ENCODE results near the gene GOPC.

GOPC gene

DNA sequence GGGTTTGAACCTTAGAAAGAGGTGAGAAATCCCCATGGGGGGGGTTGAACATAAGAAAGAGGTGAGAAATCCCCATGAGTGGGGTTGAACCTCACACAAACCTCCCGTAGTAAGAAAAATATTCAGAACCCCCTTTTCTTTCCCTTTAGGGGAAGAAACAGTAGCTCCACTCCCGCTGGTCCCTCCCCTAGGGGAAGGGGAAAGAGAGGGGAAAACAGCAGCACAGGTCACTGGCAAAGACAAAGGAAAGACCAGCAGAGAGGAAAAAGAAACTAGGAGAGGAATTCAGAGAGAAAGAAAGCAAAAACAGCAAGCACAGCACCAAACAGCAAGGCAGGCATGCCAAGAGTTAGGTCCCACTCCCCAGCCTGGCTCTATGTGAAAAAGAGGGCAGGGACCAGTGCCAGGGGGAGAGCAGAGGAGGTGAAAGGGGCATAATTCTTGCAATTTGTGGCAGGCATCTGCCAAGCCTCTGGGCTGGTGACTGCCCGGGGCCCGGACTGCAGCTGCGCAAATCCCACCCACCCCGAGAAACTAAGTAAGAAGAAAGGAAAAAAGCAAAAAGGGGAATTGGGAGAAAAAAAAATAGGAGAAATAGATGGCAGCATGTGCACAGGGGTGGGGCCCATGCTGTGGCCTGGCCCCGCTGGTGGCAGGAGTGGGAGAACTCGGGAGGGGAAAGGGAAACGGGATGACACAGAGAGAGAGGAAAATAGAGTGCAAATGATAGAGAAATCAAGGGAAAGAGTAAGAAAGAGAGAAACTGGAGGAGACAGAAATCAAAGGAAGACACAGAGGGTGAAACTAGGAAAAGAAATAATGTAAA, 15.1 kb upstream of the GOPC start:
- H4K20me1 ChIP-seq (ENCODE audit: insufficient read depth, low read length): no peaks in the 10 kb centered on the region
- no peaks in the 10 kb centered on the region for H3K79me2 ChIP-seq (ENCODE audit: low read length)
- H3K4me3 ChIP-seq (ENCODE audit: low read length): no peak overlapping the region
- peaks cover 44% of the 10 kb centered on the region for H3K4me1 ChIP-seq (ENCODE audit: low read length)
- TF ChIP-seq, protein P1, sequence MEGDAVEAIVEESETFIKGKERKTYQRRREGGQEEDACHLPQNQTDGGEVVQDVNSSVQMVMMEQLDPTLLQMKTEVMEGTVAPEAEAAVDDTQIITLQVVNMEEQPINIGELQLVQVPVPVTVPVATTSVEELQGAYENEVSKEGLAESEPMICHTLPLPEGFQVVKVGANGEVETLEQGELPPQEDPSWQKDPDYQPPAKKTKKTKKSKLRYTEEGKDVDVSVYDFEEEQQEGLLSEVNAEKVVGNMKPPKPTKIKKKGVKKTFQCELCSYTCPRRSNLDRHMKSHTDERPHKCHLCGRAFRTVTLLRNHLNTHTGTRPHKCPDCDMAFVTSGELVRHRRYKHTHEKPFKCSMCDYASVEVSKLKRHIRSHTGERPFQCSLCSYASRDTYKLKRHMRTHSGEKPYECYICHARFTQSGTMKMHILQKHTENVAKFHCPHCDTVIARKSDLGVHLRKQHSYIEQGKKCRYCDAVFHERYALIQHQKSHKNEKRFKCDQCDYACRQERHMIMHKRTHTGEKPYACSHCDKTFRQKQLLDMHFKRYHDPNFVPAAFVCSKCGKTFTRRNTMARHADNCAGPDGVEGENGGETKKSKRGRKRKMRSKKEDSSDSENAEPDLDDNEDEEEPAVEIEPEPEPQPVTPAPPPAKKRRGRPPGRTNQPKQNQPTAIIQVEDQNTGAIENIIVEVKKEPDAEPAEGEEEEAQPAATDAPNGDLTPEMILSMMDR (IDR thresholded peaks at IDR 0.05; ENCODE audit: low read depth, low read length): no peak
- no peak for TF ChIP-seq EZH2phosphoT487 (IDR thresholded peaks at IDR 0.05; ENCODE audit: low read depth)
- peak overlapping the region; percentile 89 for H3K27ac ChIP-seq (ENCODE audit: low read length)
- no peaks in the 10 kb centered on the region for H3K36me3 ChIP-seq (replicated peaks; ENCODE audit: low read depth, low read length)
- peak overlapping the region; percentile 35; the same call in 1 of the 2 replicates for H3K9ac ChIP-seq (ENCODE audit: low read length)
- no peak overlapping the region for H2AFZ ChIP-seq (ENCODE audit: low read depth, low read length)
- no peaks in the 10 kb centered on the region for H3K27me3 ChIP-seq (ENCODE audit: low read depth, low read length)
- H3K4me2 ChIP-seq (ENCODE audit: low read length): peak overlapping the region; percentile 28
- H3K9me3 ChIP-seq (ENCODE audit: insufficient read depth, low read length): no peaks in the 10 kb centered on the region; the same call in 1 of the 2 replicates

DNA sequence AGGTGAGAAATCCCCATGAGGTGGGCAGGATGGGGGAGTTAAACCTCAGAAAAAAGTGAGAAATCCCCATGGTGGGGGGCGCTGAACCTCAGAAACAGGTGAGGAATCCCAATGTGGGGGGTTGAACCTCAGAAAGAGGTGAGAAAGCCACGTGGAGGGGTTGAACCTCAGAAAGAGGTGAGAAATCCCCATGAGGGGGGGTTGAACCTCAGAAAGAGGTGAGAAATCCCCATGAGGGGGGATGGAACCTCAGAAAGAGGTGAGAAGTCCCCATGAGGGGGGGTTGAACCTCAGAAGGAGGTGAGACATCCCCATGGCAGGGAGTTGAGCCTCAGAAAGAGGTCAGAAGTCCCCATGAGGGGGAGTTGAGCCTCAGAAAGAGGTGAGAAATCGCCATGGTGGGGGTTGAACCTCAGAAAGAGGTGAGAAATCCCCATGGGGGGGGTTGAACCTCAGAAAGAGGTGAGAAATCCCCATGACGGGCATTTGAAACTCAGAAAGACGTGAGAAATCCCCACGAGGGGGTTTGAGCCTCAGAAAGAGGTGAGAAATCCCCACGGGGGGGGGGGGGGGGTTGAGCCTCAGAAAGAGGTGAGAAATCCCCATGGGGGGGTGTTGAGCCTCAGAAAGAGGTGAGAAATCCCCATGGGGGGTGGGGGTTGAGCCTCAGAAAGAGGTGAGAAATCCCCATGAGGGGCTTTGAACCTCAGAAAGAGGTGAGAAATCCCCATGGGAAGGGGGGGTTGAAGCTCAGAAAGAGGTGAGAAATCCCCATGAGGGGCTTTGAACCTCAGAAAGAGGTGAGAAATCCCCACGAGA, 14.3 kb upstream of the GOPC start:
- peak overlapping the region; percentile 24; the same call in 1 of the 2 replicates for H3K9ac ChIP-seq (ENCODE audit: low read length)
- no peak overlapping the region for H3K4me3 ChIP-seq (ENCODE audit: low read length)
- H4K20me1 ChIP-seq (ENCODE audit: insufficient read depth, low read length): no peaks in the 10 kb centered on the region
- peak overlapping the region; percentile 89 for H3K27ac ChIP-seq (ENCODE audit: low read length)
- peak overlapping the region; percentile 28; the same call in 1 of the 2 replicates for H3K4me2 ChIP-seq (ENCODE audit: low read length)
- H3K79me2 ChIP-seq (ENCODE audit: low read length): no peaks in the 10 kb centered on the region
- peaks cover 44% of the 10 kb centered on the region for H3K4me1 ChIP-seq (ENCODE audit: low read length)
- TF ChIP-seq EZH2phosphoT487 (IDR thresholded peaks at IDR 0.05; ENCODE audit: low read depth): no peak
- TF ChIP-seq, protein P1 (IDR thresholded peaks at IDR 0.05; ENCODE audit: low read depth, low read length): no peak
- H3K27me3 ChIP-seq (ENCODE audit: low read depth, low read length): no peaks in the 10 kb centered on the region
- no peak overlapping the region for H2AFZ ChIP-seq (ENCODE audit: low read depth, low read length)
- no peaks in the 10 kb centered on the region; the same call in 1 of the 2 replicates for H3K9me3 ChIP-seq (ENCODE audit: insufficient read depth, low read length)
- H3K36me3 ChIP-seq (replicated peaks; ENCODE audit: low read depth, low read length): no peaks in the 10 kb centered on the region

DNA sequence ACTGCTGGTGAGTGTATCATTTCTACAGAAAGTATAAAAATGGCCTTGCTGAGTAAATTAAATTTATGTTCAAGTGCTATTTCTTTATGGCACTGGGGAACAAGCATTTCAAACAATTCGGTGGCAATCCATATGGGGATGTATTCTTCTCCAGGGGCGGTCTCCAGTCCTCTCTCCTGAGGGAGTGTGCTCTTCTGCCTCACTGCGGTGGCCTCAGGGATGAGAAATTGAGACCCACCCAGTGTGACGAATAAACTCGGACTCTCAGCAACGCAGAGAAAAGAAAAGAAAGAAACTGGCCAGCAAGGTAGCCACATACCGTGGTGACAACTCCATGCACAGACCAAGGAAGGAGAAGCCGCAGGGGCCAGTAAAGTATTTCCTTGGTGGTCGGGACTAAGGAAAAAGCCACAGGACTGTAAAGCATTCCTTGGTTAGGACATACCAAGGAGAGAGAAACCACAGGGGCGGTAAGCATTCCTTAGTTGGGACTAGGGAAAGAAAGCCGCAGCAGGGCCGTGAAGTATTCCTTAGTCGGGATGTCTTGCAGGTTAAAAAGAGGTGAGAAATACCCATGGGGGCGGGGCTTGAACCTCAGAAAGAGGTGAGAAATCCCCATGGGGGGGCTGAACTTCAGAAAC, 13.6 kb upstream of the GOPC start:
- H2AFZ ChIP-seq (ENCODE audit: low read depth, low read length): no peak overlapping the region
- H3K36me3 ChIP-seq (replicated peaks; ENCODE audit: low read depth, low read length): no peaks in the 10 kb centered on the region
- H3K79me2 ChIP-seq (ENCODE audit: low read length): no peaks in the 10 kb centered on the region
- H4K20me1 ChIP-seq (ENCODE audit: insufficient read depth, low read length): no peaks in the 10 kb centered on the region
- H3K27me3 ChIP-seq (ENCODE audit: low read depth, low read length): no peaks in the 10 kb centered on the region
- H3K4me2 ChIP-seq (ENCODE audit: low read length): no peak overlapping the region
- no peaks in the 10 kb centered on the region; the same call in 1 of the 2 replicates for H3K9me3 ChIP-seq (ENCODE audit: insufficient read depth, low read length)
- no peak for TF ChIP-seq EZH2phosphoT487 (IDR thresholded peaks at IDR 0.05; ENCODE audit: low read depth)
- H3K9ac ChIP-seq (ENCODE audit: low read length): peak overlapping the region; percentile 24; the same call in 1 of the 2 replicates
- no peak overlapping the region for H3K4me3 ChIP-seq (ENCODE audit: low read length)
- H3K4me1 ChIP-seq (ENCODE audit: low read length): peaks cover 44% of the 10 kb centered on the region
- H3K27ac ChIP-seq (ENCODE audit: low read length): peak overlapping the region; percentile 89

DNA sequence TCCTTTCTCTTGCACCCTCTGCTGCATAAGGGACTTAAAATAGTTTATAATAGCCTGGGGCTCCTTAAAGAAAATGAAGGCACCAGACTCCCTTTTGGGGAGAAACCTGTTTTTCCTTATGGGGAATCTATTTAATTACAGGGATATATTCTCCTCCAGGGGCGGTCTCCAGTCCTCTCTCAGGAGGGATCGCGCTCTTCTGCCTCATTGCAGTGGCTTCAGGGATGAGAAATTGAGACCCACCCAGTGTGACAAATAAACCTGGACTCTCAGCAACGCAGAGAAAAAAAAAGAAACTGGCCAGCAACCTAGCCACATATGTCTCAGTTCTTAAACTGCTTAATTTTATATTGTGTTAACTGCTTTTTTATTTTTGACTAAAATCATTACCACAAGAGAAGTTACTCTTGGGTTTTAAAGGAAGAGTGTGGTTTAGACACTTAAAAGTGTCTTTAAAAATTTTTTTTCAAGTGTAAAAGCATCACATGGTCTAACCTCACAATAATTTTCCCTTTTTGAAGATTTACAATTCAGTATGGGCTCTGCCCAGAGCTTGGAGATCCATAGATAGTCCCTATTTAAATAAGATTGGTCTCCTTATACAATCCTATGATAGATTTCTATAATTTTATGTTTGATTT, 11.7 kb upstream of the GOPC start:
- no peak overlapping the region for H2AFZ ChIP-seq (ENCODE audit: low read depth, low read length)
- no peaks in the 10 kb centered on the region for H3K27me3 ChIP-seq (ENCODE audit: low read depth, low read length)
- H3K4me1 ChIP-seq (ENCODE audit: low read length): peaks cover 41% of the 10 kb centered on the region
- no peaks in the 10 kb centered on the region for H3K9me3 ChIP-seq (ENCODE audit: insufficient read depth, low read length)
- H3K4me3 ChIP-seq (ENCODE audit: low read length): no peak overlapping the region
- no peak overlapping the region for H3K9ac ChIP-seq (ENCODE audit: low read length)
- no peaks in the 10 kb centered on the region for H3K79me2 ChIP-seq (ENCODE audit: low read length)
- H4K20me1 ChIP-seq (ENCODE audit: insufficient read depth, low read length): no peaks in the 10 kb centered on the region
- H3K4me2 ChIP-seq (ENCODE audit: low read length): no peak overlapping the region
- peak overlapping the region; percentile 35 for H3K27ac ChIP-seq (ENCODE audit: low read length)
- no peaks in the 10 kb centered on the region for H3K36me3 ChIP-seq (replicated peaks; ENCODE audit: low read depth, low read length)
- no peak for TF ChIP-seq EZH2phosphoT487 (IDR thresholded peaks at IDR 0.05; ENCODE audit: low read depth)
- TF ChIP-seq, protein P1 (IDR thresholded peaks at IDR 0.05; ENCODE audit: low read depth, low read length): no peak

All from OCI-LY3 (cell line).